Activated B cell treated with CpG ODN at 0.5 μM for 24 hours (primary cell): ENCODE measurements around the gene CSAG2. TPM values are rescaled to one million over a fixed set of nuclear protein-coding genes. Genes with fewer than 3 reads are reported as not detected.
"Not testable (repeated sequence)": the region's sequence is repeated elsewhere in the genome, so short reads cannot be mapped to it uniquely, and the experiment has no call there.

Experiments
- ATAC-seq: fragments of 200-7000 bp; cut with Tn5 transposase; one replicate; pipeline ENCODE4 v1.10.0; 2021; ENCODE audit warnings: low read depth, mild to moderate bottlenecking, moderate library complexity
- CTCF ChIA-PET: fragments of 350-600 bp; sonication (Branson Sonifier 250); formaldehyde crosslinking; loops from one replicate; lab custom pipeline; 2021; ENCODE audit warnings: antibody characterized with exemption; lab: Charles Lee
- POLR2A ChIA-PET: fragments of 350-600 bp; sonication (Branson Sonifier 250); formaldehyde crosslinking; loops from one replicate; lab custom pipeline; 2021; ENCODE audit warnings: antibody characterized with exemption; lab: Charles Lee
- DNase-seq: peaks from one replicate; pipeline ENCODE4 v3.0.0; 2022
- H3K27ac Mint-ChIP-seq: one replicate; pipeline ENCODE4 v1.8.0; 2020; ENCODE audit warnings: mixed read lengths
- H3K27me3 Mint-ChIP-seq: one replicate; pipeline ENCODE4 v1.8.0; 2021; ENCODE audit warnings: mixed read lengths
- H3K36me3 Mint-ChIP-seq: one replicate; pipeline ENCODE4 v1.8.0; 2021; ENCODE audit warnings: low read depth, mixed read lengths
- H3K4me1 Mint-ChIP-seq: one replicate; pipeline ENCODE4 v1.8.0; 2021; ENCODE audit warnings: mixed read lengths
- H3K4me3 Mint-ChIP-seq: one replicate; pipeline ENCODE4 v1.8.0; 2020; ENCODE audit warnings: mild to moderate bottlenecking, mixed read lengths
- H3K9me3 Mint-ChIP-seq: one replicate; pipeline ENCODE4 v1.8.0; 2020; ENCODE audit warnings: mixed read lengths
- intact Hi-C: fragments of 100-400 bp; cut with micrococcal nuclease; formaldehyde crosslinking; loops from one replicate; pipeline ENCODE4 v1.15.1; 2024
- total RNA-seq: library from RNA; stranded (reverse); gene quantifications from 2 replicates; pipeline ENCODE4 v1.2.3, GENCODE V29; 2022
- TF ChIP-seq, protein P1 (sequence below): fragments of 200-600 bp; IDR thresholded peaks from one replicate; pipeline ENCODE4 v1.8.0; 2022; ENCODE audit warnings: antibody characterized with exemption, mild to moderate bottlenecking

The CSAG2 gene
- total RNA-seq, 1 donor from 2014 or later = not detected

DNA sequence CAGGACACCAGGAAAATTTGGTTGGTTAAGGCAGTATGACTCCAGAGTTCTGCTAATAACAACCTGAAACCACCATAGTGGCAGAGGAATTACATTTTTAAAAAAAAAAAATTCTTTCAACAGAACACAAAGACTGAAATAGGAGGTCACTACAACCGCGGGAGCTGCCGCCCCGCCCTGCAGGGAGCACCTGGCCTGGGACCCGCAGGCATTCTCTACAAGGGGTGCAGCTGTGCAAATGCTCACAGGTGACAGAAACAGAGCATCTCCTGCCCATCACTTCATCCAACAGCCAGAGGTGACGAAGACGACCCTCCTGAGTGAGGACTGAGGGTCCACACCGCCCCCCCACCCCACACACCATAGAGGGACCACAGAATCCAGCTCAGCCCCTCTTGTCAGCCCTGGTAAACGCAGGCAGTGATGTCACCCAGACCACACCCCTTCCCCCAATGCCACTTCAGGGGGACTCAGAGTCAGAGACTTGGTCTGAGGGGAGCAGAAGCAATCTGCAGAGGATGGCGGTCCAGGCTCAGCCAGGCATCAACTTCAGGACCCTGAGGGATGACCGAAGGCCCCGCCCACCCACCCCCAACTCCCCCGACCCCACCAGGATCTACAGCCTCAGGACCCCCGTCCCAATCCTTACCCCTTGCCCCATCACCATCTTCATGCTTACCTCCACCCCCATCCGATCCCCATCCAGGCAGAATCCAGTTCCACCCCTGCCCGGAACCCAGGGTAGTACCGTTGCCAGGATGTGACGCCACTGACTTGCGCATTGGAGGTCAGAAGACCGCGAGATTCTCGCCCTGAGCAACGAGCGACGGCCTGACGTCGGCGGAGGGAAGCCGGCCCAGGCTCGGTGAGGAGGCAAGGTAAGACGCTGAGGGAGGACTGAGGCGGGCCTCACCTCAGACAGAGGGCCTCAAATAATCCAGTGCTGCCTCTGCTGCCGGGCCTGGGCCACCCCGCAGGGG, 10.8 kb downstream of the CSAG2 start, which contains the start of gene MAGEA3:
MAGEA3 (plus strand) TSS at position 843 of the 980 bp plus-strand sequence. CDS start 2,039 bp downstream, outside the sequence.
- CTCF ChIA-PET, H3K27me3 Mint-ChIP-seq, H3K36me3 Mint-ChIP-seq, H3K4me3 Mint-ChIP-seq, ATAC-seq, H3K9me3 Mint-ChIP-seq, POLR2A ChIA-PET, H3K4me1 Mint-ChIP-seq, H3K27ac Mint-ChIP-seq, DNase-seq, intact Hi-C loops: not testable (repeated sequence)

DNA sequence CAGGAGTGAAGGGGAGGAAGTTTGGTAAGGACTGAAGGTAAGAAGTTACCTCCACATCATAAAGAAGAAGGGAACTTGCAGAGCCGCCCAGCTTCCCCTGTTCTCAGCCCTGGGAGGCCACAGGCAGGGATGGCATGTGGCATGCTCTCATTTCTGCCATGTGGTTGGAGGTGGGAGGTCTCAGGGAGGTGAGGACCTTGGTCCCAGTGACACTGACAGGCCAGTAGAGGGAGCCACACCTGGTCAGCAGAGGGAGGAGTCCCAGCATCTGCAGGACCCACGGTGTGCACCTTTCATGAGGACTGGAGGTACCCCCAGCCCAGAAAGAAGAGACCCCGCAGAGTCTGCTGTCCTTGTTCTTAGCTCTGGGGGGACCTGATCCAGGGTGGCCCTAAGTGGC, 28.1 kb downstream of the CSAG2 start:
- H3K4me3 Mint-ChIP-seq, H3K27ac Mint-ChIP-seq, intact Hi-C loops, H3K36me3 Mint-ChIP-seq, H3K9me3 Mint-ChIP-seq, H3K27me3 Mint-ChIP-seq, ATAC-seq, H3K4me1 Mint-ChIP-seq, DNase-seq, CTCF ChIA-PET, POLR2A ChIA-PET: not testable (repeated sequence)

DNA sequence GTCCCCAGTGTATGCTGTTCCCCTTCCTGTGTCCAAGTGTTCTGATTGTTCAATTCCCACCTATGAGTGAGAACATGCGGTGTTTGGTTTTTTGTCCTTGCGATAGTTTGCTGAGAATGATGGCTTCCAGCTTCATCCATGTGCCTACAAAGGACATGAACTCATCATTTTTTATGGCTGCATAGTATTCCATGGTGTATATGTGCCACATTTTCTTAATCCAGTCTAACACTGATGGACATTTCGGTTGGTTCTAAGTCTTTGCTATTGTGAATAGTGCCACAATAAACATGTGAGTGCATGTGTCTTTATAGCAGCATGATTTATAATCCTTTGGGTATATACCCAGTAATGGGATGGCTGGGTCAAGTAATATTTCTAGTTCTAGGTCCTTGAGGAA, 34.4 kb downstream of the CSAG2 start:
- H3K4me1 Mint-ChIP-seq, H3K9me3 Mint-ChIP-seq, H3K27ac Mint-ChIP-seq, DNase-seq, H3K27me3 Mint-ChIP-seq, H3K4me3 Mint-ChIP-seq, POLR2A ChIA-PET, H3K36me3 Mint-ChIP-seq, CTCF ChIA-PET, intact Hi-C loops, ATAC-seq: not testable (repeated sequence)

DNA sequence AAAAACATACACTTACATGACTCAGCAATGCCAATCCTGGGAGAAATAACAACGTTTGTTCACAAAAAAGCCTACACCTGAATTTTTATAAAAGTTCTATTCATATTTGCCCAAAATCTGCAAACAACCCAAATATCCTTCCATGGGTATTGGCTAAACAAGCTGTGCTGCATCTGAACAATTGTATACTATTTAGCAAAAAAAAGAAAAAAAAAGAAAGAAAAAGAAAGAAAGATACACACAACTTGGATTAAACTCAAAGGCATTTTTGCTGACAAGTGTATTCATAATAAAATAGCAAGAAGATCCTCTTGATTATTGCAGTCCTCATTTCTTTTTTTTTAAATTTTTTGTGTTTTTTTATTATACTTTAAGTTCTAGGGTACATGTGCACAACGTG, 34.9 kb downstream of the CSAG2 start:
- Mint-ChIP-seq H3K9me3 (no peaks in the 10 kb centered on the region), H3K36me3 (no peaks in the 10 kb centered on the region), H3K4me3 (no peak overlapping the region), H3K4me1 (no peaks in the 10 kb centered on the region), H3K27me3 (no peaks in the 10 kb centered on the region), H3K27ac (no peak overlapping the region)
- DNase-seq = no peak
- intact Hi-C loops = no loop called here
- TF ChIP-seq, protein P1, sequence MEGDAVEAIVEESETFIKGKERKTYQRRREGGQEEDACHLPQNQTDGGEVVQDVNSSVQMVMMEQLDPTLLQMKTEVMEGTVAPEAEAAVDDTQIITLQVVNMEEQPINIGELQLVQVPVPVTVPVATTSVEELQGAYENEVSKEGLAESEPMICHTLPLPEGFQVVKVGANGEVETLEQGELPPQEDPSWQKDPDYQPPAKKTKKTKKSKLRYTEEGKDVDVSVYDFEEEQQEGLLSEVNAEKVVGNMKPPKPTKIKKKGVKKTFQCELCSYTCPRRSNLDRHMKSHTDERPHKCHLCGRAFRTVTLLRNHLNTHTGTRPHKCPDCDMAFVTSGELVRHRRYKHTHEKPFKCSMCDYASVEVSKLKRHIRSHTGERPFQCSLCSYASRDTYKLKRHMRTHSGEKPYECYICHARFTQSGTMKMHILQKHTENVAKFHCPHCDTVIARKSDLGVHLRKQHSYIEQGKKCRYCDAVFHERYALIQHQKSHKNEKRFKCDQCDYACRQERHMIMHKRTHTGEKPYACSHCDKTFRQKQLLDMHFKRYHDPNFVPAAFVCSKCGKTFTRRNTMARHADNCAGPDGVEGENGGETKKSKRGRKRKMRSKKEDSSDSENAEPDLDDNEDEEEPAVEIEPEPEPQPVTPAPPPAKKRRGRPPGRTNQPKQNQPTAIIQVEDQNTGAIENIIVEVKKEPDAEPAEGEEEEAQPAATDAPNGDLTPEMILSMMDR = no peak
- ChIA-PET CTCF (no interaction called here), POLR2A (no interaction called here)
- ATAC-seq = no peak

DNA sequence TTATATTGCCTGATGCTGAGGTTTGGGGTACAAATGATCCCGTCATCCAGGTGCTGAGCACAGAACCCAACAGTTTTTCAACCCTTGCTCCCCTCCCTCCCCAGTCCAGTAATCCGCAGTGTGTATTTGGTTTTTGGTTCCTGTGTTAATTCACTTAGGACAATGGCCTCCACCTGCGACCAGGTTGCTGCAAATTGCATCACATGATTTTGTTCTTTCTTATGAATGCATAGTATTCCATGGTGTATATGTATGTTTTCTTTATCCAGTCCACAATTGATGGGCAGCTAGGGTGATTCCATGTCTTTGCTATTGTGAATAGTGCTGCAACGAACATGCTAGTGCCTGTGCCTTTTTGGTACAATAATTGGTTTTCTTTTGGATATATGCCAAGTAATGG, 46.0 kb downstream of the CSAG2 start:
- H3K27me3 Mint-ChIP-seq = no peaks in the 10 kb centered on the region
- H3K27ac Mint-ChIP-seq = no peak overlapping the region
- H3K36me3 Mint-ChIP-seq = no peaks in the 10 kb centered on the region
- intact Hi-C loops = no loop called here
- no peak for DNase-seq
- H3K9me3 Mint-ChIP-seq = peaks cover 2% of the 10 kb centered on the region
- no peak for ATAC-seq
- H3K4me1 Mint-ChIP-seq = no peaks in the 10 kb centered on the region
- no peak overlapping the region for H3K4me3 Mint-ChIP-seq
- ChIA-PET POLR2A (no interaction called here), CTCF (no interaction called here)
- TF ChIP-seq, protein P1 = no peak

DNA sequence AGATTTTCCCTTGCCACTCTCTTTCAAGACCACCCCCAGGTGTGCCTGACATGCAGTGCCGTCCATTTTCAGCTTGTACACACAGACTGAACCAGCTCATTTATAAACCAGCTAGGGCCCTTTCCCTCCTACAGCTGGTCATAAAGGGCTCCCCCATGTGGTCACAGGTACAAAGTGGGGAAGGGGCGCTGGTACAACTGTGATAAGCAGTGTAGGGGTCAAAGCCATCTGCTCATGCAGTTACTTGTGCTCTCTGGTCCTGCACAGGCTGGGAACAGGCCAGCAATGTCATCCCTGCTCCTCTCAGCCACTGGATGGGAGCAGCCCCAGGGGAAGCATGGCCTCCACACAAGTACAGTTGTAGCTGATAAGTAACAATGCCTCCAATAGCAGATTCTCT, 50.8 kb downstream of the CSAG2 start:
- no peaks in the 10 kb centered on the region for H3K36me3 Mint-ChIP-seq
- ChIA-PET POLR2A (no interaction called here), CTCF (no interaction called here)
- no peak for DNase-seq
- no peak overlapping the region for H3K27ac Mint-ChIP-seq
- no peaks in the 10 kb centered on the region for H3K4me1 Mint-ChIP-seq
- intact Hi-C loops = no loop called here
- H3K9me3 Mint-ChIP-seq = no peaks in the 10 kb centered on the region
- no peak overlapping the region for H3K4me3 Mint-ChIP-seq
- H3K27me3 Mint-ChIP-seq = peaks cover 2% of the 10 kb centered on the region
- ATAC-seq = no peak
- TF ChIP-seq, protein P1 = no peak

Other genes with a start within 250 kb of the CSAG2 start
- gene GABRQ, start 71.4 kb downstream of the CSAG2 start, total RNA-seq = not detected in 2 replicates
- not detected in 2 replicates for gene MAGEA3, start 10.5 kb downstream of the CSAG2 start, total RNA-seq
- gene MAGEA2B, start 5.4 kb upstream of the CSAG2 start, total RNA-seq = not detected in 2 replicates
- gene CSAG1, start 24.4 kb upstream of the CSAG2 start, total RNA-seq = not detected in 2 replicates
- gene MAGEA12, start 24.5 kb upstream of the CSAG2 start, total RNA-seq = not detected in 2 replicates
- not detected in 2 replicates for gene MAGEA2, start 44.6 kb upstream of the CSAG2 start, total RNA-seq
- gene CSAG3, start 49.9 kb upstream of the CSAG2 start, total RNA-seq = not detected in 2 replicates
- gene MAGEA6, start 60.4 kb upstream of the CSAG2 start, total RNA-seq = not detected in 2 replicates
- 13.3 and 16.1 TPM in 2 replicates for gene CETN2, start 121.5 kb upstream of the CSAG2 start, total RNA-seq
- gene NSDHL, start 121.8 kb upstream of the CSAG2 start, total RNA-seq = 17.8 and 18.4 TPM in 2 replicates
- gene ZNF185, start 188.8 kb upstream of the CSAG2 start, total RNA-seq = 0.75 and 0.81 TPM in 2 replicates